Measurements from ENCODE around the gene EPGN. TPM values are rescaled to one million over a fixed set of nuclear protein-coding genes. Genes with fewer than 3 reads are reported as not detected.
A peak's percentile ranks its signal among the peaks of the same experiment; 100 is the strongest.

Gene EPGN
- total RNA-seq, 1 donor from 2014 or later = 0.63 TPM

- no peak for DNase-seq (ENCODE audit: low read depth, low spot score)
- TF ChIP-seq CTCF (conservative IDR thresholded peaks at IDR 0.05) = no peak
- H3K27ac Mint-ChIP-seq (ENCODE audit: unreplicated experiment) = no peak overlapping the region
- H3K9me3 Mint-ChIP-seq = no peaks in the 10 kb centered on the region
- H3K36me3 Mint-ChIP-seq (ENCODE audit: low read depth) = no peaks in the 10 kb centered on the region
- H3K27me3 Mint-ChIP-seq (ENCODE audit: low read depth) = peaks cover 5% of the 10 kb centered on the region
- peaks cover 4% of the 10 kb centered on the region for H3K4me1 Mint-ChIP-seq
- H3K4me3 Mint-ChIP-seq = no peak overlapping the region
Observed at GRCh38 chr4:74319470-74319869, 11.2 kb downstream of the EPGN start.

GRCh38 chr4:74320559-74321118, 12.4 kb downstream of the EPGN start:
- peaks cover 4% of the 10 kb centered on the region for H3K4me1 Mint-ChIP-seq
- no peak overlapping the region for H3K27ac Mint-ChIP-seq (ENCODE audit: unreplicated experiment)
- peak; percentile 71 for TF ChIP-seq CTCF (conservative IDR thresholded peaks at IDR 0.05)
- no peaks in the 10 kb centered on the region for H3K36me3 Mint-ChIP-seq (ENCODE audit: low read depth)
- no peak overlapping the region for H3K4me3 Mint-ChIP-seq
- no peak for DNase-seq (ENCODE audit: low read depth, low spot score)
- no peaks in the 10 kb centered on the region for H3K9me3 Mint-ChIP-seq
- H3K27me3 Mint-ChIP-seq (ENCODE audit: low read depth) = peaks cover 5% of the 10 kb centered on the region

GRCh38 chr4:74322301-74322700, 14.0 kb downstream of the EPGN start:
- Mint-ChIP-seq H3K4me1 (peaks cover 4% of the 10 kb centered on the region), H3K36me3 (ENCODE audit: low read depth) (no peaks in the 10 kb centered on the region), H3K9me3 (no peaks in the 10 kb centered on the region), H3K27me3 (ENCODE audit: low read depth) (peaks cover 5% of the 10 kb centered on the region), H3K27ac (ENCODE audit: unreplicated experiment) (no peak overlapping the region), H3K4me3 (no peak overlapping the region)
- no peak for DNase-seq (ENCODE audit: low read depth, low spot score)
- TF ChIP-seq CTCF (conservative IDR thresholded peaks at IDR 0.05) = no peak

GRCh38 chr4:74323663-74324062, 15.4 kb downstream of the EPGN start:
- Mint-ChIP-seq H3K36me3 (ENCODE audit: low read depth) (no peaks in the 10 kb centered on the region), H3K4me3 (no peak overlapping the region), H3K9me3 (no peaks in the 10 kb centered on the region), H3K27ac (ENCODE audit: unreplicated experiment) (no peak overlapping the region), H3K4me1 (peaks cover 4% of the 10 kb centered on the region), H3K27me3 (ENCODE audit: low read depth) (peaks cover 5% of the 10 kb centered on the region)
- no peak for DNase-seq (ENCODE audit: low read depth, low spot score)
- TF ChIP-seq CTCF (conservative IDR thresholded peaks at IDR 0.05) = no peak

- H3K36me3 Mint-ChIP-seq (ENCODE audit: low read depth) = no peaks in the 10 kb centered on the region
- H3K9me3 Mint-ChIP-seq = no peaks in the 10 kb centered on the region
- H3K27me3 Mint-ChIP-seq (ENCODE audit: low read depth) = peaks cover 5% of the 10 kb centered on the region
- H3K27ac Mint-ChIP-seq (ENCODE audit: unreplicated experiment) = no peak overlapping the region
- H3K4me1 Mint-ChIP-seq = peaks cover 4% of the 10 kb centered on the region
- no peak overlapping the region for H3K4me3 Mint-ChIP-seq
- no peak for TF ChIP-seq CTCF (conservative IDR thresholded peaks at IDR 0.05)
- no peak for DNase-seq (ENCODE audit: low read depth, low spot score)
Observed at GRCh38 chr4:74324262-74324661, 16.0 kb downstream of the EPGN start.

All from neural crest cell (in vitro differentiated cells).